Ishikawa (cell line): ENCODE measurements around the gene IKZF3.

Source experiments
- CEBPB ChIP-seq: IDR thresholded peaks from 2 replicates; pipeline ENCODE4 v1.6.1; 2012
- CREB1 ChIP-seq: IDR thresholded peaks from 2 replicates; pipeline ENCODE4 v1.6.1; 2012; ENCODE audit warnings: low read depth
- EGR1 ChIP-seq: IDR thresholded peaks from 2 replicates; pipeline ENCODE4 v1.6.1; 2012
- EP300 ChIP-seq: IDR thresholded peaks from 2 replicates; pipeline ENCODE4 v1.6.1; 2012; ENCODE audit warnings: borderline replicate concordance
- FOXM1 ChIP-seq: IDR thresholded peaks from 2 replicates; pipeline ENCODE4 v1.6.1; 2012; ENCODE audit warnings: low read depth, borderline replicate concordance
- NFIC ChIP-seq: IDR thresholded peaks from 2 replicates; pipeline ENCODE4 v1.6.1; 2012
- RAD21 ChIP-seq: IDR thresholded peaks from 2 replicates; pipeline ENCODE4 v1.6.1; 2012; ENCODE audit warnings: low read depth
- REST ChIP-seq: IDR thresholded peaks from 2 replicates; pipeline ENCODE4 v1.6.1; 2012; ENCODE audit warnings: low read depth, mild to moderate bottlenecking
- TAF1 ChIP-seq: IDR thresholded peaks from 2 replicates; pipeline ENCODE4 v1.6.1; 2012; ENCODE audit warnings: low read depth, mild to moderate bottlenecking
- TCF12 ChIP-seq: IDR thresholded peaks from 2 replicates; pipeline ENCODE4 v1.6.1; 2012; ENCODE audit warnings: low read depth
- TEAD4 ChIP-seq: IDR thresholded peaks from 2 replicates; pipeline ENCODE4 v1.6.1; 2012
- YY1 ChIP-seq: IDR thresholded peaks from 2 replicates; pipeline ENCODE4 v1.6.1; 2012; ENCODE audit warnings: low read depth
- ZBTB7A ChIP-seq: IDR thresholded peaks from 2 replicates; pipeline ENCODE4 v1.6.1; 2012; ENCODE audit warnings: low read depth
- TF ChIP-seq, protein P1 (sequence below): IDR thresholded peaks from 2 replicates; pipeline ENCODE4 v1.6.1; 2012
- TF ChIP-seq, protein P2 (sequence below): IDR thresholded peaks from 2 replicates; pipeline ENCODE4 v1.6.1; 2012

IKZF3 gene

DNA sequence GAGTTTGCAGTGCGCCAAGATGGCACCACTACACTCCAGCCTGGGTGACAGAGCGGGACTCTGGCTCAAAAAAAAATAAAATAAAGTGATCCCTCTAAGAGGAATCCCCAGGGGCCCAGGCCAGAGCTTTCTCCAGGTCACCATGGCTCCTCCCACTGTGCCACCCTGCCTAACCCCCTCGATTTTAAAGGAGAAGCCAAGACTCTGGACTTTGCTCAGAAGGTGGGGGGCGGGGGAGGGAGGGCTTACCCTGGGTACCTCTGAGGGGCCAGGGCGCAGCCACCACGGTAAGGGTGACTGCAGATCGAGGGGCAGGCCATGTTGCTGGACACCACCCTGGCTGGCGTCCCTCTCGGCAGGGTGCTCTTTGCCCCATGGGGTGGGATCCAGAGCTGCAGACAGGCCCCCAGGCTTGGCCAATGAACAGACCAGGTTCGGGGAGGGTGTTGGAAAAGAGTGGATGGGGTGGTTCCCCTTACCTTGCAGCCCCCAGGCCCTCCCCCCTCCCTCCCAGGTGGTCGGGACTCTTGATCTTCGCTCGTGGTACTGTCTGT, 126.8 kb downstream of the IKZF3 start:
- TF ChIP-seq FOXM1 (no peak), CEBPB (no peak), TCF12 (no peak), ZBTB7A (no peak)

DNA sequence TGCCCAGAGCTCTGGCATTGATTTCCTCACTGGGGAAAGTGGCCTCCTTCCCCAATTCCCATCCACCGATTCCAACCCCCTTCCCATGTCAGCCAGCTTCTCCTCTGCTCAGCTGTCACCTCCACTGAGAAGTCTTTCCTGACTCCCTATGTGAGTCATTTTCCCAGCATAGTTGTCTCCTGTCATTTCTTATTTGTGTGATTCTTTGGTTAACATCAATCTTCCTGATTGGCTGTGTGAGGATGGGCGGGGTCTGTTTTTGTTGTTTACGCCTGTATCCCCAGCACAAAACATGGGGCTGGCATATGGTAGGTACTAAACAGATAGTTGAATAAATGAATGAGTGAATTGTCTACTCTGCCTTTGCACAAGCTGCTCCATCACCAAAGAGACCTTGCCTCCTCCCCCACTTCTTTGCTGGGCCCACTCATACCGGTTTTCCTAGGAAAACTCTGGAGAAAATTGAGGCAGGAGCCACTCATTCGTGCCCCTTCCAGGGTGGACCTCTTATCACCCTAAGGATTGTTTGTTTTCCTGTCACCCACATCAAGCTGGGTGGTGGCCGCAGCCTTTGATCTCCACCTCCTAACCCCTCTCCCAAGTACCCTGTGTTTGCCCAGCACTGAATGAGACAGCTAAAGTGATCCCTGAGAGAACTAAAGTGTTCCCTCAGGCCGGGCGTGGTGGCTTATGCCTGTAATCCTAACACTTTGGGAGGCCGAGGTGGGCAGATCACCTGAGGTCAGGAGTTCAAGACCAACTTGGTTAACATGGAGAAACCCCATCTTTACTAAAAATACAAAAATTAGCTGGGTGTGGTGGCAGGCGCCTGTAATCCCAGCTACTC, 127.6 kb downstream of the IKZF3 start:
- TF ChIP-seq EGR1: no peak
- TF ChIP-seq CEBPB: no peak
- no peak for TF ChIP-seq REST
- TF ChIP-seq TAF1: no peak
- TF ChIP-seq FOXM1: no peak
- TF ChIP-seq, protein P1, sequence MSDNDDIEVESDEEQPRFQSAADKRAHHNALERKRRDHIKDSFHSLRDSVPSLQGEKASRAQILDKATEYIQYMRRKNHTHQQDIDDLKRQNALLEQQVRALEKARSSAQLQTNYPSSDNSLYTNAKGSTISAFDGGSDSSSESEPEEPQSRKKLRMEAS: no peak
- no peak for TF ChIP-seq TCF12
- TF ChIP-seq EP300: no peak
- TF ChIP-seq YY1: no peak
- TF ChIP-seq RAD21: no peak
- no peak for TF ChIP-seq NFIC
- TF ChIP-seq, protein P2, sequence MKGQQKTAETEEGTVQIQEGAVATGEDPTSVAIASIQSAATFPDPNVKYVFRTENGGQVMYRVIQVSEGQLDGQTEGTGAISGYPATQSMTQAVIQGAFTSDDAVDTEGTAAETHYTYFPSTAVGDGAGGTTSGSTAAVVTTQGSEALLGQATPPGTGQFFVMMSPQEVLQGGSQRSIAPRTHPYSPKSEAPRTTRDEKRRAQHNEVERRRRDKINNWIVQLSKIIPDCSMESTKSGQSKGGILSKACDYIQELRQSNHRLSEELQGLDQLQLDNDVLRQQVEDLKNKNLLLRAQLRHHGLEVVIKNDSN: no peak
- no peak for TF ChIP-seq CREB1
- TF ChIP-seq ZBTB7A: no peak
- no peak for TF ChIP-seq TEAD4

GRCh38 chr17:39735882-39736281, 128.2 kb downstream of the IKZF3 start:
- no peak for TF ChIP-seq EGR1
- TF ChIP-seq REST: no peak

DNA sequence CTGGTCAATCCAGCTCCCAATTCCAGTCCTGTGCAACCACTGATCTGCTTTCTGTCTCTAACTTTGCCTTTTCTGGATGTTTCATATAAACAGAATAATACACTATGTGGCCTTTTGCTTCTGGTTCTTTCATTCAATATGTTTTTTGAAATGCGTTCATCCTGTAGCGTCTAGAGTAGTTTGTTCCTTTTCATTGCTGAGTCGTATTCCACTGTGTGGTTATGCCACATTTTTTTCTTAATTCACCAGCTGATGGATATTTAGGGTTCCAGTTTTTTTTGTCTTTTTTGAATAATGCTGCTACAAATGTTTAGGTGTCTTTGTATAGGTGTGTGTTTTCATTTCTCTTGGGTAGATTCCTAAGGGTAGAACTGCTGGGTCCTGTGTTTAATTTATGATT, 131.5 kb downstream of the IKZF3 start:
- TF ChIP-seq FOXM1 (no peak), RAD21 (no peak), NFIC (no peak), CREB1 (no peak), TCF12 (no peak), REST (no peak), EP300 (no peak)
- TF ChIP-seq, protein P1: no peak

DNA sequence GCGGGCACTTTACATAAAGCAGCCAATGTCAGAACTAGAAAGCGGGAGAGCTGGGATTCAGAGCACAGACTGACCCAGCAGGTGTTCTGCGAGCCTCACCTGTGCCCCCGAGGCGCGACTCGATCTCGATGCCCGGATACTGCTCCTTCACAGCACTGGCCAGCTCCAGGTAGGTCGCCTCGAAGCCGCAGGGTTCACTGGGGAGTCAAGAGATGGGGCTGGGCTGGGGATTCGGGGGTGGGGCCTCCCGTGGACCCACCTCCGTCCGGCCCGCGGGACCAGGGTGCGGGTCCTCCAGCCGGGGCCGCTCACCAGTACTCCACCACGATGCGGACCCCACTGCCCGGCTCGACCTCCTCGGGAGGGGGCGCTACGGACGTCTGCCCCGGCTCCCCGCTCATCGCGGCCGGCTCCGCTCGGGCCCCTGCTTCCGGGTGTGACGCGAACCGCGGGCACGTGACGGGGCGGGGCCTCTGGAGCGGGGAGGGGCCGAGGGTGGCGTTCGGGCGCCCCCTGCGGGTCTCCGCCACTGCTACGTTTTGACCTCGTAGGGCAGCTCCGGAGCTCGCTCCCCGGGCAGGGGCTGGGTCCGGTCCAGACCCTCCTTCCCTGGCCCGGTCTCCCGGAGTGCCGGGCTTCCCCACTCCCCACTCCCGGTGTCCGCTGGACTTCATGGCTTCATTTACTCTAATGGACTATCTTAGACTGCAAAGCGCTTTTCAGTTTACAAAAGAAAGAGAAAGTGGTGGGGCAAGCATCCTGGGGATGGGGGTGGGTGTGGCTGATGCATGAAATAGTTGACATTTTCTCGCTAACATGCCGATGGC, 133.8 kb downstream of the IKZF3 start, which contains the start of gene MIEN1:
Gene MIEN1 (minus strand): TSS at position 438 of the 827 bp plus-strand sequence. CDS start 37 bp downstream, at position 401.
- TF ChIP-seq, protein P2: peak; percentile 99
- TF ChIP-seq NFIC (no peak), EGR1 (0 out of 2 replicates have a peak, but pooled peaks have one; percentile 17), CEBPB (no peak), ZBTB7A (peak; percentile 94), RAD21 (peak; percentile 63; the same call in 1 of the 2 replicates), TEAD4 (no peak), TCF12 (no peak), EP300 (0 out of 2 replicates have a peak, but pooled peaks have one; percentile 22), TAF1 (peak; percentile 59; the same call in 1 of the 2 replicates), REST (no peak), YY1 (no peak), FOXM1 (no peak), CREB1 (peak; percentile 84)
- TF ChIP-seq, protein P1: peak; percentile 63
